HEK293 (cell line): ENCODE data around the gene BLOC1S1.

Experiments
- FEZF1 ChIP-seq: fragments of 450-650 bp; formaldehyde crosslinking; IDR thresholded peaks from 2 replicates; pipeline ENCODE4 v1.5.1; 2016; ENCODE audit warnings: missing biosample characterization, missing genetic modification characterization
- IKZF3 ChIP-seq: fragments of 450-650 bp; IDR thresholded peaks from 2 replicates; pipeline ENCODE4 v1.5.0; 2018; ENCODE audit warnings: missing biosample characterization, mild to moderate bottlenecking, missing genetic modification characterization, moderate library complexity
- INSM2 ChIP-seq: fragments of 450-650 bp; formaldehyde crosslinking; IDR thresholded peaks from 2 replicates; pipeline ENCODE4 v1.5.1; 2016; ENCODE audit warnings: missing biosample characterization, missing genetic modification characterization
- KLF17 ChIP-seq: fragments of 450-650 bp; formaldehyde crosslinking; IDR thresholded peaks from 2 replicates; pipeline ENCODE4 v1.5.1; 2016; ENCODE audit warnings: missing biosample characterization, missing genetic modification characterization
- MEIS1 ChIP-seq: sonication (generic); formaldehyde crosslinking; IDR thresholded peaks from 2 replicates; pipeline ENCODE4 v1.8.1; 2022; ENCODE audit warnings: missing genetic modification reagents, mild to moderate bottlenecking, borderline replicate concordance
- MZF1 ChIP-seq: fragments of 450-650 bp; formaldehyde crosslinking; IDR thresholded peaks from 2 replicates; pipeline ENCODE4 v1.5.1; 2017; ENCODE audit warnings: missing biosample characterization, missing genetic modification characterization, borderline replicate concordance
- SCRT1 ChIP-seq: fragments of 450-650 bp; formaldehyde crosslinking; IDR thresholded peaks from 2 replicates; pipeline ENCODE4 v1.5.1; 2016; ENCODE audit warnings: missing biosample characterization, missing genetic modification characterization, borderline replicate concordance
- SETDB1 ChIP-seq: IDR thresholded peaks from one replicate; pipeline ENCODE4 v1.6.1; 2017; ENCODE audit warnings: mild to moderate bottlenecking, low read length, moderate library complexity, mixed read lengths; ENCODE audit not compliant: insufficient read length
- TCF7L2 ChIP-seq: IDR thresholded peaks from 2 replicates; pipeline ENCODE4 v1.6.1; 2011; ENCODE audit warnings: low read depth, mild to moderate bottlenecking, inconsistent platforms, low read length, moderate library complexity, borderline replicate concordance
- ZBTB48 ChIP-seq: fragments of 450-650 bp; formaldehyde crosslinking; IDR thresholded peaks from 2 replicates; pipeline ENCODE4 v1.5.1; 2016; ENCODE audit warnings: missing biosample characterization, missing genetic modification characterization
- ZBTB49 ChIP-seq: fragments of 450-650 bp; formaldehyde crosslinking; IDR thresholded peaks from 2 replicates; pipeline ENCODE4 v1.5.1; 2016; ENCODE audit warnings: missing biosample characterization, missing genetic modification characterization, low read depth
- ZBTB7A ChIP-seq: fragments of 450-650 bp; formaldehyde crosslinking; IDR thresholded peaks from 2 replicates; pipeline ENCODE4 v1.5.1; 2016; ENCODE audit warnings: low read depth, missing biosample characterization, missing genetic modification characterization
- ZNF121 ChIP-seq: fragments of 450-650 bp; formaldehyde crosslinking; IDR thresholded peaks from 2 replicates; pipeline ENCODE4 v1.5.1; 2016; ENCODE audit warnings: missing biosample characterization, missing genetic modification characterization
- ZNF140 ChIP-seq: fragments of 450-650 bp; formaldehyde crosslinking; IDR thresholded peaks from 2 replicates; pipeline ENCODE4 v1.5.1; 2016; ENCODE audit warnings: missing biosample characterization, missing genetic modification characterization
- ZNF19 ChIP-seq: fragments of 450-650 bp; formaldehyde crosslinking; IDR thresholded peaks from 2 replicates; pipeline ENCODE4; 2016; ENCODE audit warnings: missing biosample characterization, missing genetic modification characterization, low read depth
- ZNF2 ChIP-seq: fragments of 450-650 bp; formaldehyde crosslinking; IDR thresholded peaks from 2 replicates; pipeline ENCODE4 v1.5.1; 2016; ENCODE audit warnings: missing biosample characterization, missing genetic modification characterization
- ZNF248 ChIP-seq: fragments of 450-650 bp; formaldehyde crosslinking; IDR thresholded peaks from 2 replicates; pipeline ENCODE4 v1.5.1; 2017; ENCODE audit warnings: missing biosample characterization, missing genetic modification characterization
- ZNF324 ChIP-seq: fragments of 450-650 bp; formaldehyde crosslinking; IDR thresholded peaks from 2 replicates; pipeline ENCODE4 v1.5.1; 2016; ENCODE audit warnings: missing biosample characterization, missing genetic modification characterization
- ZNF37A ChIP-seq: fragments of 450-650 bp; IDR thresholded peaks from 2 replicates; pipeline ENCODE4 v1.5.1; 2018; ENCODE audit warnings: missing biosample characterization, missing genetic modification characterization
- ZNF404 ChIP-seq: fragments of 450-650 bp; formaldehyde crosslinking; IDR thresholded peaks from 2 replicates; pipeline ENCODE4 v1.5.1; 2017; ENCODE audit warnings: missing biosample characterization, missing genetic modification characterization
- ZNF48 ChIP-seq: fragments of 450-650 bp; formaldehyde crosslinking; IDR thresholded peaks from 2 replicates; pipeline ENCODE4 v1.5.1; 2016; ENCODE audit warnings: missing biosample characterization, missing genetic modification characterization
- ZNF510 ChIP-seq: fragments of 450-650 bp; formaldehyde crosslinking; IDR thresholded peaks from 2 replicates; pipeline ENCODE4 v1.5.1; 2018; ENCODE audit warnings: mild to moderate bottlenecking, missing genetic modification characterization, missing biosample characterization; ENCODE audit not compliant: insufficient replicate concordance
- ZNF521 ChIP-seq: fragments of 450-650 bp; formaldehyde crosslinking; IDR thresholded peaks from 2 replicates; pipeline ENCODE4 v1.5.1; 2017; ENCODE audit warnings: missing biosample characterization, mild to moderate bottlenecking, missing genetic modification characterization
- ZNF558 ChIP-seq: fragments of 450-650 bp; formaldehyde crosslinking; IDR thresholded peaks from 2 replicates; pipeline ENCODE4 v1.5.1; 2016; ENCODE audit warnings: missing biosample characterization, missing genetic modification characterization
- ZNF621 ChIP-seq: fragments of 450-650 bp; formaldehyde crosslinking; IDR thresholded peaks from 2 replicates; pipeline ENCODE4 v1.5.1; 2017; ENCODE audit warnings: missing biosample characterization, missing genetic modification characterization
- ZNF677 ChIP-seq: fragments of 450-650 bp; IDR thresholded peaks from 2 replicates; pipeline ENCODE4 v1.5.0; 2018; ENCODE audit warnings: missing biosample characterization, mild to moderate bottlenecking, missing genetic modification characterization, moderate library complexity
- ZNF707 ChIP-seq: fragments of 450-650 bp; formaldehyde crosslinking; IDR thresholded peaks from 2 replicates; pipeline ENCODE4 v1.5.1; 2016; ENCODE audit warnings: missing biosample characterization, missing genetic modification characterization
- ZXDB ChIP-seq: fragments of 450-650 bp; formaldehyde crosslinking; IDR thresholded peaks from 2 replicates; pipeline ENCODE4 v1.5.1; 2016; ENCODE audit warnings: missing biosample characterization, missing genetic modification characterization
- TF ChIP-seq, protein P1 (sequence below): fragments of 450-650 bp; formaldehyde crosslinking; IDR thresholded peaks from 2 replicates; pipeline ENCODE4 v1.5.1; 2017; ENCODE audit warnings: missing biosample characterization, missing genetic modification characterization
- TF ChIP-seq, protein P2 (sequence below): fragments of 450-650 bp; formaldehyde crosslinking; IDR thresholded peaks from 2 replicates; pipeline ENCODE4 v1.5.1; 2016; ENCODE audit warnings: missing biosample characterization, missing genetic modification characterization

BLOC1S1 gene

GRCh38 chr12:55728939-55729818 is 13.3 kb downstream of the BLOC1S1 start, which contains the start of gene CD63 (continued):
- TF ChIP-seq ZBTB49 (tag by site-specific recombination) (no peak), INSM2 (no peak), ZNF707 (tag by site-specific recombination) (no peak), ZNF404 (tag by site-specific recombination) (no peak), ZNF140 (no peak), FEZF1 (tag by site-specific recombination) (no peak), ZNF2 (tag by site-specific recombination) (no peak), ZNF48 (tag by site-specific recombination) (no peak), ZNF121 (tag by site-specific recombination) (peak; percentile 26; the same call in 1 of the 2 replicates), IKZF3 (tag by site-specific recombination) (peak; percentile 63), TCF7L2 (no peak), MEIS1 (CRISPR knock-in tag) (no peak), ZNF248 (no peak), ZNF19 (tag by site-specific recombination) (no peak), ZBTB7A (tag by site-specific recombination) (peak; percentile 79; the same call in 1 of the 2 replicates), ZNF621 (tag by site-specific recombination) (no peak), ZNF558 (tag by site-specific recombination) (no peak), ZNF521 (tag by site-specific recombination) (no peak), ZBTB48 (peak; percentile 64; the same call in 1 of the 2 replicates), ZNF37A (tag by site-specific recombination) (no peak), MZF1 (tag by site-specific recombination) (peak; percentile 35; the same call in 1 of the 2 replicates), KLF17 (tag by site-specific recombination) (0 out of 2 replicates have a peak, but pooled peaks have one; percentile 41), SETDB1 (no peak), SCRT1 (tag by site-specific recombination) (no peak), ZNF677 (tag by site-specific recombination) (no peak), ZNF510 (tag by site-specific recombination) (no peak), ZNF324 (tag by site-specific recombination) (peak; percentile 52; the same call in 1 of the 2 replicates), ZXDB (tag by site-specific recombination) (0 out of 2 replicates have a peak, but pooled peaks have one; percentile 65)
- TF ChIP-seq, protein P1, sequence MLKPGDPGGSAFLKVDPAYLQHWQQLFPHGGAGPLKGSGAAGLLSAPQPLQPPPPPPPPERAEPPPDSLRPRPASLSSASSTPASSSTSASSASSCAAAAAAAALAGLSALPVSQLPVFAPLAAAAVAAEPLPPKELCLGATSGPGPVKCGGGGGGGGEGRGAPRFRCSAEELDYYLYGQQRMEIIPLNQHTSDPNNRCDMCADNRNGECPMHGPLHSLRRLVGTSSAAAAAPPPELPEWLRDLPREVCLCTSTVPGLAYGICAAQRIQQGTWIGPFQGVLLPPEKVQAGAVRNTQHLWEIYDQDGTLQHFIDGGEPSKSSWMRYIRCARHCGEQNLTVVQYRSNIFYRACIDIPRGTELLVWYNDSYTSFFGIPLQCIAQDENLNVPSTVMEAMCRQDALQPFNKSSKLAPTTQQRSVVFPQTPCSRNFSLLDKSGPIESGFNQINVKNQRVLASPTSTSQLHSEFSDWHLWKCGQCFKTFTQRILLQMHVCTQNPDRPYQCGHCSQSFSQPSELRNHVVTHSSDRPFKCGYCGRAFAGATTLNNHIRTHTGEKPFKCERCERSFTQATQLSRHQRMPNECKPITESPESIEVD = no peak
- TF ChIP-seq, protein P2, sequence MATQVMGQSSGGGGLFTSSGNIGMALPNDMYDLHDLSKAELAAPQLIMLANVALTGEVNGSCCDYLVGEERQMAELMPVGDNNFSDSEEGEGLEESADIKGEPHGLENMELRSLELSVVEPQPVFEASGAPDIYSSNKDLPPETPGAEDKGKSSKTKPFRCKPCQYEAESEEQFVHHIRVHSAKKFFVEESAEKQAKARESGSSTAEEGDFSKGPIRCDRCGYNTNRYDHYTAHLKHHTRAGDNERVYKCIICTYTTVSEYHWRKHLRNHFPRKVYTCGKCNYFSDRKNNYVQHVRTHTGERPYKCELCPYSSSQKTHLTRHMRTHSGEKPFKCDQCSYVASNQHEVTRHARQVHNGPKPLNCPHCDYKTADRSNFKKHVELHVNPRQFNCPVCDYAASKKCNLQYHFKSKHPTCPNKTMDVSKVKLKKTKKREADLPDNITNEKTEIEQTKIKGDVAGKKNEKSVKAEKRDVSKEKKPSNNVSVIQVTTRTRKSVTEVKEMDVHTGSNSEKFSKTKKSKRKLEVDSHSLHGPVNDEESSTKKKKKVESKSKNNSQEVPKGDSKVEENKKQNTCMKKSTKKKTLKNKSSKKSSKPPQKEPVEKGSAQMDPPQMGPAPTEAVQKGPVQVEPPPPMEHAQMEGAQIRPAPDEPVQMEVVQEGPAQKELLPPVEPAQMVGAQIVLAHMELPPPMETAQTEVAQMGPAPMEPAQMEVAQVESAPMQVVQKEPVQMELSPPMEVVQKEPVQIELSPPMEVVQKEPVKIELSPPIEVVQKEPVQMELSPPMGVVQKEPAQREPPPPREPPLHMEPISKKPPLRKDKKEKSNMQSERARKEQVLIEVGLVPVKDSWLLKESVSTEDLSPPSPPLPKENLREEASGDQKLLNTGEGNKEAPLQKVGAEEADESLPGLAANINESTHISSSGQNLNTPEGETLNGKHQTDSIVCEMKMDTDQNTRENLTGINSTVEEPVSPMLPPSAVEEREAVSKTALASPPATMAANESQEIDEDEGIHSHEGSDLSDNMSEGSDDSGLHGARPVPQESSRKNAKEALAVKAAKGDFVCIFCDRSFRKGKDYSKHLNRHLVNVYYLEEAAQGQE = no peak
